HG03108 (cell line): ENCODE data around the gene DLX3.

Experiments
- ATAC-seq: cut with Tn5 transposase; IDR thresholded peaks from one replicate; pipeline ENCODE4 v1.9.1; 2021; ENCODE audit warnings: moderate library complexity; ENCODE audit not compliant: unreplicated experiment

Gene DLX3

DNA sequence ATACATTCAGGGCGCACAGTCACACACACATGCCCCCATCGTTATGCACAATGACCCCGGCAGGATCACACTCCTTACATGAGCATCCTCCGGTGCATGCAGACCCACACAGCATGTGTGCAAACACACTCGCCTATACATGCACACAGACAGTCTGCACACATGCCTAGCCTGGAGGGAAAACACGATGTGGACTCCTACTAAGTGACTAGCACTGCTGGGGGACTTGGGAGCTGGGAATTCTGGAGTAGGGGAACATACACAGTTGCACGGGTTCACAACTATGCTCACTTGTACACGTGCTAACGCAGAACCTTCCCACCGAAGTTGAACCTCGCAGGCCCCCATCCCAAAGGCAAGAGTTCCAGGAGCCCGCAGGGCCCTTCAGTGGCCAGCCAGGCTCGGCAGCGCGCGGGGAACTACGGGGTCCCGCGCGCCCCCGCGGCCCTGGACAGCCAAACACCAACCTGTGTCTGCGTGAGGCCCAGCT, 2.0 kb downstream of the DLX3 start:
- ATAC-seq: no peak

GRCh38 chr17:49992191-49992932, 2.7 kb downstream of the DLX3 start:
- ATAC-seq: no peak

- no peak for ATAC-seq
These were observed 3.6 kb downstream of the DLX3 start for GRCh38 chr17:49991409-49991808.

- ATAC-seq: no peak
These were observed 4.1 kb downstream of the DLX3 start for GRCh38 chr17:49990921-49991320.

- no peak for ATAC-seq
These were observed 4.7 kb downstream of the DLX3 start for GRCh38 chr17:49990331-49990730.

GRCh38 chr17:49989518-49989880, 5.5 kb downstream of the DLX3 start:
- ATAC-seq: no peak

- ATAC-seq: no peak
These were observed 7.2 kb downstream of the DLX3 start for GRCh38 chr17:49987681-49988441.

DNA sequence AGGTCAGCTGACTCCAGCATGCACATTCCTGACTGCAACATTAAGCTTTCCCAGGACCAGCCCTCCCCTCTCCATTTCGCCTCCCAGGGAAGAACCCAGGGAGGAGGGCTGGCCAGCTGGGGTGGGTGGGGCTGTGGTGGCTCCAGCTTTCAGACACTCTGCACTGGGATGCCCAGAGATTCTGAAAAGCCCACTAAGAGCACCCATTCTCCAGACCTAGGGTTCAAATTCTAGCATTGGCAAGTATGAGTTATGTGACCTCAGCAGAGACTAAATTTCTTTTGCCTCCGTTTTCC, 7.8 kb downstream of the DLX3 start:
- ATAC-seq: no peak

GRCh38 chr17:49986396-49987289, 8.4 kb downstream of the DLX3 start:
- ATAC-seq: no peak

- ATAC-seq: no peak
These were observed 9.6 kb downstream of the DLX3 start for GRCh38 chr17:49985310-49985990.

DNA sequence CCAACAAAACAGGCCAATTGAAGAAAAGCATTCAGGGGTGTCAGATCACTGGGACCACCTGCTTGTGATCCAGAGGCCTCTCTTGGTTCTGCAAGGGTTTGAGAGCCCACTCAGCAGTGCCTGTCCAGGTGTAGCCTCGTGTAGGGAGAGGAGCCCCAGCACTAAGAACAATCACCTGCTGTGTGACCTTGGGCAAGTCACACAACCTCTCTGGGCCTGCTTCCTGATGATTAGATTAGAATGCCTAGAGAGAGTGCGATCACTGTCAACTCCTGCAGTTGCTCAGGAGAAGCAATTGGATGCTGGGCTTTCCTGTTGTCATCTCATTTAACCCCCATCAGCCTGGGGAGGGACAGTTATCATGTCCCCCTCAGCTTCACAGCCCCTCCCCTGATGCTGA, 10.2 kb downstream of the DLX3 start:
- no peak for ATAC-seq

DNA sequence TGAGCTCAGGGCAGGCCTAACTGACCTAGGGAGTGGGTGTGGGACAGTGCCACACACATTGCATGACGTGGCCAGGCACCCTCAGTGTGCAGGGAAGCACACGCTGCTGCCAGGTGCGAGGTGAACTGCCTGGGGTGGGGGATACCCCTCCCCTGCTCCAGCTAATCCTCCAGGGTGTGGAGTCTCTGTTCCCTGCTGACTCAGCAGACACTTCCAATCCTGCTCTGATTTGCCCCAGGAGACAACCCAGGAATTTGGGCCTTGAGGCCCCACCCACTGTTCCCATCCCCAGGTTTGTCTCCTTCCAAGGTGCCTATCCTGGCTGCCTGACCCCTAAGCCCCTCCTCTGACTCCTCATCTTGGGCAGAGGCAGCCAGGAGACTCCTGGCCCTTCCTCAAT, 10.7 kb downstream of the DLX3 start:
- ATAC-seq: no peak

- no peak for ATAC-seq
These were observed 14.3 kb downstream of the DLX3 start for GRCh38 chr17:49980703-49981197.

- no peak for ATAC-seq
These were observed 15.1 kb downstream of the DLX3 start for GRCh38 chr17:49979748-49980479.

GRCh38 chr17:49978501-49978900, 16.5 kb downstream of the DLX3 start:
- ATAC-seq: no peak

DNA sequence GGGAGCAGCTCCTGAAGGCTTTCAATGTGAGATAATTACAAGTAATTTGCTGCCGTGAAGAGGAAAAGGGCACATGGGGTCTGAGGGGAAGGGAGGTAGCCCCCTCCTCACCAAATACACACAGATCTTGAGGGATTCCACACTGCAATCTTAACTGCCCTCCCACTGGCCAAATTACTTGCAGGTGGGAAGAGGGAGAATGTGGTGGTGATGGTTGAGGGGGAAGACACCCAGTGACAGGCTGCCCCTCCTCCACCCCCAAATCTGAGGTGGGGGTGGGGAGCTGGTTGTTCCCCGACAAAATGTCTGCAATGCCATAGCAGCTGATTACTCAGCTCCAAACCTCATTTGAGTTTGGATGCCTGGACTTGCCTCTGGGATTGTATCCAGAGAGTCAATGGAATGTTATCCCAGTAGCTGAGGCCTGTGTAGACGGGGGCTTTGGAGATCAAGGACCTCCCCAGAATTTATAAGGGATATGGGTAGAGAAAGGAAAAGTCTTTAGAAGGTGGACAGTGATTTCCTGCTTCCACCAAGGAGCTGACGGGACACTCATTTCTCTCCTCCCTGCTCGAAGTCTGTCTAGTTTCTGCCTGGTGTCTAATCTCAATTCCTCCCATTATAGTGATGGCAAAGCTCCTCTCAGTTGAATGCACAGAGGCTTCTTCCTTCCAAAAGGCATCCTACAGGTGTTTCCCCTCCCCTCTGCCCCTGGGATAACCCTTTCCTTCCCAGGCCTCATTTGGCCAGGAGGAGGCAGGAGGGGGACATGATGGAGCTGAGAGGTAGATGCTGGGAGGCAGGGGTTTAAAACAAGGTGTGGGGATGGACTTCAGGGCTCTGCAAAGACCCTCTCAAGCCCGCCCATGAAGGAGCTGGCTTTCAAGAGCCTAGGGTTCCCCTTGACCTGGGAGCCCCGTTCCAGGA, 17.3 kb downstream of the DLX3 start:
- no peak for ATAC-seq

GRCh38 chr17:49976828-49977202, 18.2 kb downstream of the DLX3 start:
- ATAC-seq: no peak

GRCh38 chr17:49976163-49976827, 18.7 kb downstream of the DLX3 start:
- ATAC-seq: no peak

- no peak for ATAC-seq
These were observed 19.5 kb downstream of the DLX3 start for GRCh38 chr17:49975531-49975930.
